ENCODE data around the gene SEC24C. TPM values are rescaled to one million over a fixed set of nuclear protein-coding genes. Genes with fewer than 3 reads are reported as not detected.

SEC24C gene
- total and polyA plus RNA-seq, 2 of the 4 experiments (the other 2 are of a cell fraction): 74.2 to 88.9 TPM

DNA sequence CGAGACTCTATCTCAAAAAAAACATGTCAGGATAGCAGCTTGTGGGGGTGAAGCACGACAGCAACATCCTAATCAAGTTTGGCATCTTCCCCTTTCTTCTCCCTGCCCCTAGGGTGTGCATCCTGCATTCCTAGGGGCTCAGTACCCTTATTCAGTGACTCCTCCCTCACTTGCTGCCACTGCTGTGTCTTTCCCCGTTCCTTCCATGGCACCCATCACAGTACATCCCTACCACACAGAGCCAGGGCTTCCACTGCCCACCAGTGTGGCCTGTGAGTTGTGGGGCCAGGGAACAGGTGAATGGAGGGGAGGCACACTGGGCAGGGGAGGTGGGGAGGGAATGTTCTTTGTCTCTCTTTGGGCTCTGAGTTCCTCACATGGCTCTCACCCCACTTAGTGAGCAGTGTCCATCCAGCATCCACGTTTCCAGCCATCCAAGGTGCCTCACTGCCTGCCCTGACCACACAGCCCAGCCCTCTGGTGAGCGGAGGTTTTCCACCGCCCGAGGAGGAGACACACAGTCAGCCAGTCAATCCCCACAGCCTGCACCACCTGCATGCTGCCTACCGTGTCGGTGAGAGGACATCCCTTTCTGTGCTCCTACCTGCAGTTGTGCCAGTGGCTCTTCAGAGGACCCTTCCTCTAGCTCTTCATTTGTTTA is 55.9 kb downstream of the SEC24C start:
- no peak overlapping the region for H3K27ac ChIP-seq (ENCODE audit: insufficient read depth, low read length)
- no peak overlapping the region for H2BK15ac ChIP-seq (ENCODE audit: low read depth, low read length)
- POLR2A ChIA-PET (ENCODE audit: unreplicated experiment): interaction anchor here (0.6 kb wide), 1 partner anchor 32 kb away, joined by 7 read pairs; no protein-coding TSS in a partner anchor
- intact Hi-C loops (cut with micrococcal nuclease) (no loop called here), in situ Hi-C loops (cut with MboI; ENCODE audit: low sequenced_read_pairs) (no loop called here), dilution Hi-C loops (cut with HindIII; ENCODE audit: low sequenced_read_pairs, unreplicated experiment) (no loop called here)
- no peak for DNase-seq
- peaks cover 79% of the 10 kb centered on the region for H3K36me3 ChIP-seq (ENCODE audit: control insufficient read depth, insufficient read depth, low read length)
- WGBS, 2 experiments (ENCODE audit: extremely low coverage in 2 of 2, insufficient read length in 1 of 2): 67% methylated on average over 1 of the region's 9 CpGs; no CpG with 5 or more reads in 1 of the 2 experiments
- no peaks in the 10 kb centered on the region for H3K4me1 ChIP-seq (ENCODE audit: control insufficient read depth, insufficient read depth, low read length)
- H2AK9ac ChIP-seq (replicated peaks; ENCODE audit: low read depth, low read length, poor library complexity): no peak overlapping the region
- no TSS peak for BruUV-seq (replicated peaks)
- no peak overlapping the region for H2AFZ ChIP-seq (replicated peaks; ENCODE audit: low read length, poor library complexity)
- no peak overlapping the region for H3K56ac ChIP-seq (ENCODE audit: extremely low read depth, insufficient read depth, low read length)
- no peak overlapping the region for H4K91ac ChIP-seq (ENCODE audit: insufficient read depth, low read depth, low read length)
- H3K9ac ChIP-seq (ENCODE audit: low read depth, low read length): no peak overlapping the region
- no peaks in the 10 kb centered on the region for H3K9me3 ChIP-seq (ENCODE audit: control insufficient read depth, insufficient read depth, low read length)
- no peak overlapping the region for H2BK20ac ChIP-seq (ENCODE audit: low read depth, low read length)
- no peaks in the 10 kb centered on the region for H3K27me3 ChIP-seq (ENCODE audit: control insufficient read depth, insufficient read depth, low read length)
- H3K14ac ChIP-seq (replicated peaks; ENCODE audit: low read depth, low read length): no peak overlapping the region
- no peak overlapping the region for H4K8ac ChIP-seq (ENCODE audit: low read depth in 2 of 2, low read length in 2 of 2)
- no peak overlapping the region for H3K4me3 ChIP-seq (ENCODE audit: insufficient read depth, low read depth, low read length)
- TF ChIP-seq CHD1 (IDR thresholded peaks at IDR 0.05; ENCODE audit: low read depth, low read length): no peak
- TF ChIP-seq BHLHE40 (IDR thresholded peaks at IDR 0.05; ENCODE audit: low read depth, low read length): no peak
- TF ChIP-seq ELK1 (IDR thresholded peaks at IDR 0.05; ENCODE audit: borderline replicate concordance, low read depth, low read length): no peak
- TF ChIP-seq POLR2A (IDR thresholded peaks at IDR 0.05; ENCODE audit: low read depth, low read length): no peak
- no peak for TF ChIP-seq MXI1 (IDR thresholded peaks at IDR 0.05; ENCODE audit: borderline replicate concordance, low read depth, low read length)
- H3K4ac ChIP-seq (ENCODE audit: low read depth, low read length): no peak overlapping the region
- H3K4me2 ChIP-seq (ENCODE audit: low read depth, low read length): no peak overlapping the region
- H2AK5ac ChIP-seq (ENCODE audit: low read depth, low read length): no peak overlapping the region
- peak; percentile 3; the same call in 1 of the 2 replicates for ATAC-seq (ENCODE audit: low read depth)
- no peak overlapping the region for H2BK5ac ChIP-seq (ENCODE audit: low read depth, low read length, poor library complexity, severe bottlenecking)
- peaks cover 3% of the 10 kb centered on the region; the same call in 1 of the 2 replicates for H4K20me1 ChIP-seq (ENCODE audit: insufficient read depth, low read length)
- peaks cover 2 to 10% of the 10 kb centered on the region in 2 experiments; a peak in 2 of 4 replicates for H3K79me1 ChIP-seq (ENCODE audit: low read depth in 1 of 2, low read length in 2 of 2)
- no peak overlapping the region for H3K18ac ChIP-seq (ENCODE audit: low read depth, low read length)
- H3K23ac ChIP-seq (ENCODE audit: low read depth, low read length): no peak overlapping the region
- H2BK120ac ChIP-seq (ENCODE audit: low read depth, low read length): no peak overlapping the region
- H3K9me1 ChIP-seq (ENCODE audit: insufficient read depth, low read length): 0 out of 2 replicates have a peak, but pooled peaks cover 7% of the 10 kb centered on the region
- CTCF ChIA-PET: no interaction called here
- no peak overlapping the region for H4K5ac ChIP-seq (ENCODE audit: low read depth, low read length)

All from IMR-90 (cell line).